Posterior vena cava (tissue), 2 donors: ENCODE data around the gene TRIP13. TPM values are rescaled to one million over a fixed set of nuclear protein-coding genes. Genes with fewer than 3 reads are reported as not detected.
"Not testable (repeated sequence)": the region's sequence is repeated elsewhere in the genome, so short reads cannot be mapped to it uniquely, and the experiment has no call there.

Source experiments
- DNase-seq: peaks from one replicate; pipeline ENCODE4 v3.0.0-alpha.2; 2020; ENCODE audit warnings: low spot score
- intact Hi-C, 2 donors: fragments of 100-400 bp; cut with DNase I; formaldehyde crosslinking; loops; one replicate each; pipeline versions ENCODE4 v1.14.1 to v1.14.2; 2022 to 2023
- long read RNA-seq, 2 donors: library from polyadenylated mRNA; unstranded; transcript quantifications; one replicate each; pipeline ENCODE4 v2.0.0, GENCODE V29; 2020 to 2021
- total RNA-seq, 2 donors: library from RNA; stranded (reverse); fragmentation: NEBNext Ultra II Directional; extraction: Animal tissue kit (Norgen Biotek cat#: 25700); gene quantifications; one replicate each; pipeline ENCODE4 v1.2.1, GENCODE V29; 2021
- donor health status: DM: yes; HTN: yes; CAD: no.
- donor health status: DM: yes; HTN: yes; CAD: no.

TRIP13 gene, protein sequence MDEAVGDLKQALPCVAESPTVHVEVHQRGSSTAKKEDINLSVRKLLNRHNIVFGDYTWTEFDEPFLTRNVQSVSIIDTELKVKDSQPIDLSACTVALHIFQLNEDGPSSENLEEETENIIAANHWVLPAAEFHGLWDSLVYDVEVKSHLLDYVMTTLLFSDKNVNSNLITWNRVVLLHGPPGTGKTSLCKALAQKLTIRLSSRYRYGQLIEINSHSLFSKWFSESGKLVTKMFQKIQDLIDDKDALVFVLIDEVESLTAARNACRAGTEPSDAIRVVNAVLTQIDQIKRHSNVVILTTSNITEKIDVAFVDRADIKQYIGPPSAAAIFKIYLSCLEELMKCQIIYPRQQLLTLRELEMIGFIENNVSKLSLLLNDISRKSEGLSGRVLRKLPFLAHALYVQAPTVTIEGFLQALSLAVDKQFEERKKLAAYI
- total RNA-seq = 1 to 10 TPM in 1 of 2 donors, under 1 TPM in 1; 0.95 to 1.6 TPM
- long read RNA-seq, donor 1 = 0 reads
- long read RNA-seq, donor 2, partial matches to known transcripts = 0 of 4 reads
- long read RNA-seq, donor 2, other reads (novel, unspliced or antisense) = 1 of 4 reads

DNA sequence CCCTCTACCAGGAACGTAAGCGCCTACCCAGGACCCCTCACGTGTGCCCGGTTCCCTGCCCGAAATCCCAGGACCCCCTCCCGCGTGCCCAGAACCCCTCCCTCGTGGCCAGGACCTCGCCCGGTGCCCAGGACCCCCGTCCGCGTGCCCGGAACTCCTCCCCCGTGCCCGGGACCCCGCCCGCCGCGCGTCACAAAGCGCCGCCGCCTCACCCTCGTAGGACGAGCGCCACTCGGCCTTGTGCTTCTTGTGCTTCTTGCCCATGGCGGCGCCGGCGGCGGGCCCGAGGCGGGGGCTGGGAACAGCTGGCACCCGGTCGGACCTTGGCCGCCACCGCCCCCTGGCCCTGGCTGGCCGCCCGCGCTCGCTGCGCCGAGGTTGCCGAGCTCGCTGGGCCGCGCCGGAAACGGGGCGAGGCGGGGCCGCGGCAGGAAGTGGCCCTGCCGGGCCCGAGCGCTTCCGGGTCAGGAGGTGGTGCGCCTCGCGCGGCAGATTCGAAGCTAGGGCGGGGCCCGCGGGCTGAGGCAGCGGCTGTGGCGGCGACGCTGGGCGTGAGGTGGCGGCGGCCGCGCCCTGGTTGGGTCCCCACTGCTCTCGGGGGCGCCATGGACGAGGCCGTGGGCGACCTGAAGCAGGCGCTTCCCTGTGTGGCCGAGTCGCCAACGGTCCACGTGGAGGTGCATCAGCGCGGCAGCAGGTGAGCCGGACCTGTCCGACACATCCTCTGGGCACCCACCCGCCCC lies at the start of gene TRIP13, which contains the start of gene BRD9:
TRIP13 (plus strand) TSS at position 491 of the 743 bp plus-strand sequence; CDS start at position 606, 115 bp downstream.
BRD9 (minus strand) TSS at position 408 of the 743 bp plus-strand sequence; CDS start at position 264, 144 bp downstream.
- intact Hi-C loops = loop anchor here (5.0 kb wide), 2 partner anchors 220 to 225 kb away; no protein-coding TSS in a partner anchor
- DNase-seq = peak; percentile 93

DNA sequence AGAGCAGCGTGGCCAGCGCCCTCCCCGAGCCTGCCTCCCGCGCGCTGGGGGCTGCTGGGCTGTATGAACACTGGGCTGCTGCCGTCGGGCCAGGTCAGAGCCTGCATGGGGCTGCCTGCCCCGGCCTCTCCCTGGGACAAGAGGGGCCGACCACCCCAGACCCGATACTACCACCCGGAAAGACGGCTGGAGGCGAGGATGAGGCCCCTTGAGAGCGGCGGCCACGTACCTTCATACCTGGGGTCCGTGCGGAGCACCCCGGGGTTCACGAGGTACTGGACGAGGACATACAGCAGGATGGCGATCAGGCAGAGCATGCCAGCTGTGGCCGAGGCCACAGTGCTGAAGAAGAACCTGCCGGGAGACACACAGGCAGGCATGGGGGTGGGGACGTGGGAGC lies 49.3 kb upstream of the TRIP13 start:
- intact Hi-C loops = loop anchor here in 1 of 2 donors (5.0 kb wide), 1 partner anchor 86 kb away; no protein-coding TSS in a partner anchor
- DNase-seq = peak; percentile 82

DNA sequence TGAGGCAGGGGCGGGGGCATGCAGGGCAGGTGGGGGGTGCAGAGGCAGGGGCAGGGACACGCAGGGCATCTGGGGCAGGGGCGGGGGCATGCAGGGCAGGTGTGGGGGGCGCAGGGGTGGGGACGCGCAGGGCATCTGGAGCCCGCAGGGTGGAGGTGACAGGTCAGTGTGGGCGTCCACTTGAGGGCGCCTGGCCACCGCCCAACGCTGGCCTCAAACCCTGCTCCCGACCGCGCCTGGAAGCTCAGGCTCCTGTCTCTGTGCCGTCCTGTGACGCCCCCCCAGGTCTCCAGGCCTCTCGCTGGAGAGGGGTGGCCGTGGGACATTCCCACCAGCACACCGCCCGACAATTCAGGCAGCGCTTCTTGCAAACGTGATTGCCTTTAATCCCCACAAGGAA lies 48.8 kb upstream of the TRIP13 start:
- intact Hi-C loops = loop anchor here in 1 of 2 donors (5.0 kb wide), 1 partner anchor 87 kb away; no protein-coding TSS in a partner anchor
- DNase-seq = peak; percentile 83

DNA sequence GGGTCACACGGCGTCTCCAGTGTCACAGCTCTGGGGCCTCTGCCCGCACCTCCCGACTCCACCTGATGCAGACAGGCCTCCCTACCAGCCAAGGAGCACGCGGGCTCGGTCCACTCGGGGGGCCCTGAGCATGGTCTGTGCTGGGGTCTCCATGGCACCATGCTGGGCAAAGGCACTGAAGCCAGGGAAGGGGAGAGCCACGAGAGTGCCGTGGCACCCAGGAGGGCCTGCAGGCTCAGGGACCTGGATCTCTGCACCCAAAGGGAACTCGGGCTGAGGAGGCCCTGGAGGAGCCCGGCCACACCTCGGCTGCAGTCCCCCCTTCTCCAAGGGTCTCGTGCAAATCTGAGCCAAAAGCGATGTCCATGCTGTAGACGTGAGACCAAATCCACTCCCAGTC lies 48.3 kb upstream of the TRIP13 start:
- intact Hi-C loops = loop anchor here in 1 of 2 donors (5.0 kb wide), 1 partner anchor 87 kb away; no protein-coding TSS in a partner anchor
- peak; percentile 83 for DNase-seq

DNA sequence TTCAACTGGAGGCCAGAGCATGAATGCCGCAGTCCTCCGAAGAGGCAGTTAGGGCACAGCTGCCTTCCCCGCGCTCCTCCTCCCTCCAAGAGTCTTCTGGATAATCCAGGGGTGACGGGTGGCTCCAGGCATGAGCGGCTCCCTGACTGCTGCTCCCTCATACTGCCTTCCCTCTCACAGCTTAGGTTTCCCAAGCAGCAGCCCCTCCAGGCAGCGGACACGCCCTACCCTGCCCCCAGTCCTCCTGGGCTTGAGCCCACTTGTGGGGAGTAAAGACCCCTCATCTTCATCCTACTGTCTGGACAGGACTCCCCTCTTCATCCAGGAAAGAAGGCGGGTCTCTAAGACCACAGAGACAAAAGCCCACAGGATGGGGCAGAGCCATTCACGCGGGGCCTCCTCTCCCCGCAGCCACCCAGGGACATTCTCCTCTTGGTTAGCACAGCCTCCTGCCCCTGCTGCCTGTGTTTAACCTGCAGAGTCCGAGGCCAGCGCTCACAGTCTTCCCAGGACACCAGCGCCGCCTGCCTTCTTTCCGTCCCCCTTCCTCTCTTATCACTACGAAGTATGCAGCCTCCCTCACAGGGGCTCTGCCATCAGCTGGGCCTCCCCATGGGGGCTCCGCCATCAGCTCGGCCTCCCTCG lies 47.5 kb upstream of the TRIP13 start:
- DNase-seq = peak; percentile 82

DNA sequence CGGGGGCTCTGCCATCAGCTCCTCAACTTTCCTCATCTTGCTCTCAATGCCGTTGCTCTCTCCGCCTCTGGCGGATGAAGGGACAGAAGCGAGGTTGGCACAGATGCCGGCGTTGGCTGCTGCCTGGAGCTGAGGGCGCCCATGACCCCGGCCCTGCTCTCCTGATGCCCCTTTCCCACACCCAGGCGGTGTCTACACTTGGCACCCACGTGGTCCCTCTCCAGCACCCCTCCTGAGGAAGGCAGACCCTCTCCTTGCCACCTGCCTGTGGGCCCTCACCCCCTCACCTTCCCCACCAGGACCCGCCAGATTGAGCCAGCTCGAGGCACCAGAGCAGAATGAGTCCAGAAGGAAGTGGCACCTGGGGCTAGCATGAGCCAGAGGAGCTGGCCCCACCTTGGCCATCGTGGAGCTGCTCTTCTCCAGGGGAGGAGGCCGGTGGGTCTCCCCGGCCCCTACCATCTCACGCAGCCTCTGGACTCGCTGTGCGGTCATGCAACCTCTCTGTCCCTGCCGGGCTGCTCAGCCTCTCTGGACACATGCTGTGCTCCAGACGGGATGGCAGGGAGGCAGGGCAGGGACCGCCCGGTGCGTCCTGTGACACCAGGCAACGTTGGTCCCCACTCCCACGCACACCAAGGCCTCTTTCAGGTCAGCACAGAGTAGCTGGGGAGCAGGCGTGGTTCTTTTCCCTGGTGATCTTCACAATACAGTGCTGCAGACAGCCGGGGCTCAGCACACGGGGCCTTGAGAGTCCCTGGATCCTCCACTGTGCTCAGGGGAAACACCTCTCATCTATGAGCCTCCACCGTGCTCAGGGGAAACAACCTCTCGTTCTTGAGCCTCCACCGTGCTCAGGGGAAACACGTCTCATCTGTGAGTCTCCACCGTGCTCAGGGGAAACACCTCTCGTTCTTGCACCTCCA lies 46.7 kb upstream of the TRIP13 start:
- intact Hi-C loops = not testable (repeated sequence)
- peak; percentile 57 for DNase-seq

More for the DNA sequence above, 47.5 kb upstream of the TRIP13 start:
- intact Hi-C loops = not testable (repeated sequence)

DNA sequence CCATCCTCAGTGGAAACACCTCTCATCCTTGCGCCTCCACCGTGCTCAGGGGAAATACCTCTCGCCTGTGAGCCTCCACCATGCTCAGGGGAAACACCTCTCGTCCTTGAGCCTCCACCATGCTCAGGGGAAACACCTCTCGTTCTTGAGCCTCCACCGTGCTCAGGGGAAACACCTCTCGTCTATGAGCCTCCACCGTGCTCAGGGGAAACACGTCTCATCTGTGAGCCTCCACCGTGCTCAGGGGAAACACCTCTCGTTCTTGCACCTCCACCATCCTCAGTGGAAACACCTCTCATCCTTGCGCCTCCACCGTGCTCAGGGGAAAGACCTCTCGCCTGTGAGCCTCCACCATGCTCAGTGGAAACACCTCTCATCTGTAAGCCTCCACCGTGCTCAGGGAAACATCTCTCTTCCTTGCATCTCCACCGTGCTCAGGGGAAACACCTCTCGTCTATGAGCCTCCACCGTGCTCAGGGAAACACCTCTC lies 46.0 kb upstream of the TRIP13 start:
- DNase-seq = peak; percentile 81
- intact Hi-C loops = not testable (repeated sequence)

DNA sequence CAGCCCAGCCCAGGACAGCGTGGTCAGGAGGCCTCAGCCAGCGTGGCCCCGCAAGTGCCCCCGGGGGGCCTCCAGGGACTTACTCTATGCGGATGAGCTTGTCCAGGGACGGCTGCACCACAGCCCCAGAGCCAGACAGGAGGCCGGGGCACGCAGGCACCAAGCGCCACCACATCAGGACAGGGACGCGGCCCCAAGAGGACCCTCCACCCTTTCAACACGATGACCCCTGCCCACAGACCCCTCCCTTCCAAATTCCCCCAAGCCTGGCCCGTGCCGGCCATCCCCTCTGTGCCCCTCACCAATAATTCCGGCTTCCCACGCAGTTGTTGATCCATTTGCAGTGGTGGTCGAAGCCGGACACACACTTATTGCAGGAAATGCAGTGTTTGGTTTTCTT lies 45.5 kb upstream of the TRIP13 start:
- peak; percentile 41 for DNase-seq
- intact Hi-C loops = not testable (repeated sequence)

DNA sequence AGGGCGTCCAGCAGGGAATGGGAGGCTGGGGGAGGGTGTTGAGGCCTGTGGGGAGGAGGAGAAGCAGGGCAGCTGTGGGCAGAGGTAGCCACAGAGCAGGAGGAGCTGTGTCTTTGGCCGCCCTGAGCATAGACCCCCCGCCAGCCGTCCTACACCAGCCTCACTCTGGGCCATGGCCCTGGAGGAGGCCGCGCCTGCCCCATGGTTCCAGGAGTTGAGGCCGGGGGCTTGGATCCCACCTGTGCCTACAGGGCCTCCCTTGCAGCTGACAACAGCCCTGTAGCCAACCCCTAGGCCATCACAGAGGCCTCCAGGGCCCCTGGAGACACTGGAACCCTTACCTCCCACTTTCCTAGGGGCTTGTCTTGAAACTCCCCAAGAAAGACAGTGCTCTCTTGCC lies 44.9 kb upstream of the TRIP13 start:
- intact Hi-C loops = not testable (repeated sequence)
- DNase-seq = peak; percentile 73

DNA sequence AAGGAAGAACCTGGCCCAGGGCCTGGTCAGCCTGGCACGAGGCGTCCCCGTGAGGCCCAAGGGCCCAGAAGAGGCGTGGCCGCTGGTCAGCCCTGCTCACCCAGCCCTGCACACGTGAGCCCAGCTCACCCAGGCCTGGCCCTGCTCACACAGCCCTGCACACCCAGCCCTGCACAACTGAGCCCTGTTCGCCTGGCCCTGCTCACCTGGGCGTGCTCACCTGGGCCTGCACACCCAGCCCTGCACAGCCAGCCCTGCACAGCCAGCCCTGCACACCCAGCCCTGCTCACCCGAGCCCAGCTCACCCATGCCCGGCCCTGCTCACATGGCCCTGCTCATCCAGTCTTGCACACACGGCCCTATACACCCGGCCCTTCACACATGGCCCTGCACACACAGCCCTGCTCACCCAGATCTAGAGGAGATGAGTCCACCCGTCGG lies 44.0 kb upstream of the TRIP13 start:
- peak; percentile 73 for DNase-seq
- intact Hi-C loops = no loop called here

DNA sequence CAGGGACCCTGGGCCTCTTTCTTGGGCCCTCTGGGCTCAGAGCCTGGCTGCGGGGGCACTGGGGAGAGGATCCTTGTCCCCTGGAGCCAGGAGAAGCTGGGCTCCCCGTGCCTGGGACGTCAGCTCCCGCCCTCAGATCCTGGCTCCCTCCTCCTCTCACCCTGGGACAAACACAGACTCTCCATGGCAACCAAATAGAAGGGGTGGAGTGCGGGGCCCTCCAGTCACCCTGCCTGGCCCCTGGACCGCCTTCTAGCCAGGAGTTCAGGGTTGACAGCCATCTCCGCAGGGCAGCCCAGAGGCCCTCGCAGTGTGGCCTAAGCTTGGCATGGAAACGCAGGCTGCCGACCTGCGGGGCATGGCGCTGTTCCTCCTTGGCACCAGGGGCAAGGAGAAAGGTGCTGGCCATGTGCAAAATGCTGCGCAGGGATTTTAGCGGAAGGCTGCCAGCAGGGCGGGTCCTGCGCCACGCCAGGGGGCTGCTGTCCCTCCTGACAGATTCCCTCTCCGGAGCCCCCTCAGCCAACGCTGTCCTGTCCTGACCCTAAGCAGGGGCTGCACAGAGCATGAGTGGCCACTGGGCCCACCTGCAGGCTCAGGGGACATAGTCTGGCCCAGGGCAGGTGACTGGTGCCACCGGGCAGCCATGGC lies 42.9 kb upstream of the TRIP13 start:
- peak; percentile 88 for DNase-seq
- intact Hi-C loops = no loop called here

DNA sequence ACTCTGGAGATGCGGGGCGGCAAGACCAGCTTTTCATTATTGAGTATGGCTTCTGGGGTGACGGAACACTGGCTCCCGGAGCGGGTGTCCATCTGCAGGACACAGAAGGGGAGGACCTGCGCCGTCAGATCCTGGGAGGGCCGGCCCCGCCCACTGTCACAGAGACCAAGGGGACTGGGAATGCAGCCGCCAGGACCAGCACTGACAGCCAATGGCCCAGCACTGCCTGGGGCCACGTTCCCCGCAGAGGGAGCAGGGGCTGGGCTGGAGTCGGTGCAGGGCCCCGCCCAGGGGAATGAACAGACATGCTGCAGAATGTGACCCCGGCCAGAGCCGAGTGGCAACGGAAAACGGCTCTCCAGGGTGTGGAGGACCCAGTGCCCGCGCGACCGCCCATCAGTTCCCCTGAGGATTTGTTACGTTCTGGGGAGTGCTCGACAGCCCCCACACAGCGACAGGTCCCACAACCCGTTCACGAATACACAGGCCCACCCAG lies 42.1 kb upstream of the TRIP13 start, which contains the start of gene ZDHHC11:
ZDHHC11 (minus strand) TSS at position 476 of the 496 bp plus-strand sequence; CDS start at position 92, 384 bp downstream.
- peak; percentile 81 for DNase-seq

DNA sequence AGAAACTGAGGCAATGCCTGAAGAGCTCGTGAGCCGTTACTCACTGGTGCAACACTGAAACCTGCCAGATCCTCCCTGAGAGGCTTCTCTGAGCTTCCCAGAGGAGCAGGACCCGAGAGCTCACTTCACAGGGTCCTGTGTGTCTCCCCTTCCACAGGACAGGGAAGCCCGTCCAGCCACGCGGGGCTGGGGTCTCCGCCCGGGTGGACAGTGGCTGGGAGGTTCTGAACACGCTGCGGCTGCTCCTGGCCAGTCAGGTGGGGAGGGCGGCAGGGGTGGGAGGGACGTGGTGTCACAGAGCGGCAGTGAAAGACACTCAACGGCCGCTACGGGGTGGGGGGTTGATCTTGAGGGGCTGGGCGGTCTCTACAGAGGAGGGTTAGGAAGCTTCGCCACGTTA lies 41.6 kb upstream of the TRIP13 start:
- intact Hi-C loops = no loop called here
- DNase-seq = peak; percentile 60

More for the DNA sequence above, 42.1 kb upstream of the TRIP13 start, which contains the start of gene ZDHHC11:
- intact Hi-C loops = no loop called here

DNA sequence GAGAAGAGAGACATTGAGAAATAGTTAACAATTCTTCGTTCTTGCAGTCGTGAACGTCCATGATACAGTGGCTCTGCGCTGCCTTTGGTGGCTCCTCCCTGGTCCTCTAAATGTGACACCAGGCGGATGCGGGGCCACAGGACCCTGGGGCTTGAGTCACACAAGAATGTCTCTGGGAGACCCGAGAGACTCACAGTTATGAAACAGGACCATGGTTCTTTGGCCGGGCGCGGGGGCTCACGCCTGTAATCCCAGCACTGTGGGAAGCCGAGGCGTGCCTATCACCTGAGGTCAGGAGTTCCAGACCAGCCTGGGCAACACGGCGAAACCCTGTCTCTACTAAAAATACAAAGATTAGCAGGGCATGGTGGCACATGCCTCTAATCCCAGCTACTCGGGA lies 41.1 kb upstream of the TRIP13 start:
- DNase-seq = peak; percentile 66
- intact Hi-C loops = no loop called here

DNA sequence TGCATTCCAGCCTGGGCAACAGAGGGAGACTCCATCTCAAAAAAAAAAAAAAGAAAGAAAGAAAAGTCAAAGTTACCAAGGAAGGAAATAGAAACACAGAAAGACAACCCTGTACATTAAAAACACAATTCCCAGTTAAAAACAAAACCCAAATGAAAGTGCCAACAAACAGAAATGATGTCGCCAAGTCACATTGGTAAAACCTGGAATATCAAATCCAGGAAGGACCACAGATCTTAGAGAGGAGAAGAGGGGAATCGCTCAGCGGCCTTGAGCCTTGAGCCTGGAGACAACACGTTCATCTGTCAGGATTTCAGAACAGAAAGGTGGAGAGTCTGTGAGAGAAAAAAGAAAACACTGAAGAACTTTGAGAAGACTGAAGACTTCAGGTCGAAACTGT lies 40.7 kb upstream of the TRIP13 start:
- DNase-seq = peak; percentile 20
- intact Hi-C loops = no loop called here

DNA sequence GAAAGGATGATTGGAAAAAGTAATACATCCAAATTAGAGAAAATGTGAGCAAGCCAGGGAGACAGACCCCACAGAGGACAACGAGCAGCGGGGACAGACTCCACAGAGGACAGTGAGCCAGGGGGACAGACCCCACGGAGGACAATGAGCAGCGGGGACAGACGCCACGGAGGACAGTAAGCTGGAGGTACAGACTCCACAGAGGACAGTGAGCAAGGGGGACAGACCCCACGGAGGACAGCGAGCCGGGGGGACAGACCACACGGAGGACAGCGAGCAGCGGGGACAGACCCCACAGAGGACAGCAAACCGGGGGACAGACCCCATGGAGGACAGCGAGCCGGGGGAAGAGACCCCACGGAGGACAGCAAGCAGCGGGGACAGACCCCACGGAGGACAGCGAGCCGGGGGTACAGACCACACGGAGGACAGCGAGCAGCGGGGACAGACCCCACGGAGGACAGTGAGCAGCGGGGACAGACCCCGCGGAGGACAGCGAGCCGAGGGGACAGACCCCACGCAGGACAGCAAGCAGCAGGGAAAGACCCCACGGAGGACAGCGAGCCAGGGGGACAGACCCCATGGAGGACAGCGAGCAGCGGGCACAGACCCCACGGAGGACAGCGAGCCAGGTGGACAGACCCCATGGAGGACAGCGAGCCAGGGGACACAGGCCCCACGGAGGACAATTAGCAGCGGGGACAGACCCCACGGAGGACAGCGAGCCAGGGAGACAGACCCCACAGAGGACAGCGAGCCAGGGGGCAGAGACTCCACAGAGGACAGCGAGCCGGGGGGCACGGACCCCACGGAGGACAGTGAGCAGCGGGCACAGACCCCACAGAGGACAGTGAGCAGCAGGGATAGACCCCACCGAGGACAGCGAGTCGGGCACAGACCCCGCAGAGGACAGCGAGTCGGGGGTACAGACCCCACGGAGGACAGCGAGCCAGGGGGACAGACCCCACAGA lies 40.0 kb upstream of the TRIP13 start:
- intact Hi-C loops = no loop called here
- DNase-seq = peak; percentile 66
